Gastroesophageal sphincter (tissue), 2 donors: Measurements from ENCODE around the gene PRR15L.

Experiments used
- EP300 ChIP-seq: sonication (generic); formaldehyde crosslinking; IDR thresholded peaks from one replicate; pipeline ENCODE4 v1.6.1; 2017; ENCODE audit warnings: antibody characterized with exemption, mild to moderate bottlenecking
- POLR2AphosphoS5 ChIP-seq: sonication (generic); formaldehyde crosslinking; IDR thresholded peaks from one replicate; pipeline ENCODE4 v1.6.1; 2017; ENCODE audit warnings: antibody characterized with exemption

DNA sequence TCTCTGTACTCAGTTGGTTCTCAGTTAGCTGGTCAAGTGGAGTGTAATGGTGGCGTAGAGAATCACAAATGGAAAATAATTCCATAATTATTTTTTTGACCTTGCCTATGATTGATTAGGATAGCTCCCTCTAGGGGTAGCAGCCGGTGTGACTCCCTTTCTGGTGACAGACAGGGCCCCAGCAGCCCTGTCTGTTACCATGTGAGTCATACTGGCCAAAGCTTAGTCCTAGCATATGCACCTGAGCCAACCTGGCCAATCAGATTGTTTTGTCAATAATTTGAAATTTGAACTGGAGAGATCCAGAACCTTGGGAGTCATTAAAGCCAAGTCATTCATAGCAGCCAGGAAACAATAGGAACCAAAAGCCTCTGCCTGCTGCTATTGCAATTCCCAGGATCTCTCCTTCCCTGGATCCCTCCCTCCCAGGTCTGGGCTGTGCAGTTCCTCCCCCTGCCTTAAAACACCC lies 10.7 kb downstream of the PRR15L start:
- TF ChIP-seq POLR2AphosphoS5, result no peak
- no peak for TF ChIP-seq EP300
